ENCODE measurements around the gene F12. TPM values are rescaled to one million over a fixed set of nuclear protein-coding genes. Genes with fewer than 3 reads are reported as not detected.

Gene F12
- 0.81 TPM in 1 of 2 replicates, not detected in the other for total RNA-seq (2021)
- not detected for Bru-seq, nascent RNA
- not detected for BruChase-seq, experiment 1, labeled RNA remaining after a 2-hour chase
- percentile 13 among the genes with signal in this experiment for BruChase-seq, experiment 2, labeled RNA remaining after a 6-hour chase
- long read RNA-seq: 0 reads

DNA sequence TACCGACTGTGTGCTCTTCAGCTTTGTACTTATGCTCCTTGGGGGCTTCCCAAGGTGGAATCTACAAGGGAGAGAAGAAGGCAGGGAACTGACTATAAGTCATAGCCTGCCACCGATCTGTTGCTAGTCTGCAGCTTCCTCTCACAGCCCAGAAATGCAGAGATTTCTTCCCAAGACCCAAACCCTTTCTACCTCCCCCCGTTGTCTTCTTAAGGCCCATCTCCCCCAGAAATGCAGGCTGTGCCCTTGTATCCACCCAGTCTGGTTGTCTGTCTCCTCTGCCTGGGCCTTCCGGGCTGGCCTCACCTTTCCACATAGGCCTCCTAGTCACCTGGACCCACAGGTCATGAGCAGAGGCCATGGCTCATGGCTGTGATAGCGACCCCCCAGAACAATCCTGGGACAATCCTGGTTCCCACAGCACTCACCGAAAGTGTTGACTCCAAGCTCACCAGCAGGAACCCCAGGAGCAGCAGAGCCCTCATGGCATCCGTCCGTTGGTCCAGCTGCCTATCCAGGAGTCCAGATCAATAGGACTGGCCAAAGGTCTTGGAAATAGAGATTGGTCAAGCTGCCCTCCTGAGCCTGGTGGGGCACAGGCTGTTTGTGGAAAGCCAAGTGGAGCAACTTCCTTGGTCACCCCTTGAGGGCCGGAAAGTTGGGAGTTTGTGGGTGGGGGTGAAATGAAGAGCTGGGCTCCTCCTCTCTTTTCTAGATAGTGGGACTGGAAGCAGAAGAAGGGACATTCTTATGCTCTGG, at the start of gene F12:
Gene F12 (minus strand): TSS at position 522 of the 759 bp plus-strand sequence. CDS start 37 bp downstream, at position 485.
- no peak within 1 kb of the TSS for H3K27ac ChIP-seq (ENCODE audit: low read depth, low read length, poor library complexity, severe bottlenecking)
- peaks cover 3% of the 10 kb centered on the region for H3K4me1 ChIP-seq (ENCODE audit: insufficient read depth, low read length, poor library complexity, severe bottlenecking)
- TF ChIP-seq EZH2 (IDR thresholded peaks at IDR 0.05; ENCODE audit: borderline replicate concordance, low read depth, low read length, poor library complexity, severe bottlenecking): no peak
- TF ChIP-seq, protein P1, sequence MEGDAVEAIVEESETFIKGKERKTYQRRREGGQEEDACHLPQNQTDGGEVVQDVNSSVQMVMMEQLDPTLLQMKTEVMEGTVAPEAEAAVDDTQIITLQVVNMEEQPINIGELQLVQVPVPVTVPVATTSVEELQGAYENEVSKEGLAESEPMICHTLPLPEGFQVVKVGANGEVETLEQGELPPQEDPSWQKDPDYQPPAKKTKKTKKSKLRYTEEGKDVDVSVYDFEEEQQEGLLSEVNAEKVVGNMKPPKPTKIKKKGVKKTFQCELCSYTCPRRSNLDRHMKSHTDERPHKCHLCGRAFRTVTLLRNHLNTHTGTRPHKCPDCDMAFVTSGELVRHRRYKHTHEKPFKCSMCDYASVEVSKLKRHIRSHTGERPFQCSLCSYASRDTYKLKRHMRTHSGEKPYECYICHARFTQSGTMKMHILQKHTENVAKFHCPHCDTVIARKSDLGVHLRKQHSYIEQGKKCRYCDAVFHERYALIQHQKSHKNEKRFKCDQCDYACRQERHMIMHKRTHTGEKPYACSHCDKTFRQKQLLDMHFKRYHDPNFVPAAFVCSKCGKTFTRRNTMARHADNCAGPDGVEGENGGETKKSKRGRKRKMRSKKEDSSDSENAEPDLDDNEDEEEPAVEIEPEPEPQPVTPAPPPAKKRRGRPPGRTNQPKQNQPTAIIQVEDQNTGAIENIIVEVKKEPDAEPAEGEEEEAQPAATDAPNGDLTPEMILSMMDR (conservative IDR thresholded peaks at IDR 0.05; ENCODE audit: low read depth, low read length): no peak
- H3K27me3 ChIP-seq (replicated peaks; ENCODE audit: insufficient read depth, low read depth, low read length, poor library complexity): no peaks in the 10 kb centered on the region
- BruUV-seq (replicated peaks): no TSS peak
- no peaks in the 10 kb centered on the region for H3K9me3 ChIP-seq (ENCODE audit: low read depth, low read length, poor library complexity, severe bottlenecking)
- intact Hi-C loops (cut with micrococcal nuclease; ENCODE audit: unreplicated experiment): no loop called here
- ChIA-PET CTCF (interaction anchor here (0.5 kb wide), 1 partner anchor 30 kb away, joined by 5 read pairs; no protein-coding TSS in a partner anchor), POLR2A (ENCODE audit: low non-redundant PET) (no interaction called here)
- no peak for DNase-seq (ENCODE audit: low spot score)
- no peak within 1 kb of the TSS for H3K4me3 ChIP-seq (ENCODE audit: low read depth, low read length, poor library complexity, severe bottlenecking)
- no peaks in the 10 kb centered on the region for H3K36me3 ChIP-seq (ENCODE audit: insufficient read depth, low read length, poor library complexity, severe bottlenecking)

DNA sequence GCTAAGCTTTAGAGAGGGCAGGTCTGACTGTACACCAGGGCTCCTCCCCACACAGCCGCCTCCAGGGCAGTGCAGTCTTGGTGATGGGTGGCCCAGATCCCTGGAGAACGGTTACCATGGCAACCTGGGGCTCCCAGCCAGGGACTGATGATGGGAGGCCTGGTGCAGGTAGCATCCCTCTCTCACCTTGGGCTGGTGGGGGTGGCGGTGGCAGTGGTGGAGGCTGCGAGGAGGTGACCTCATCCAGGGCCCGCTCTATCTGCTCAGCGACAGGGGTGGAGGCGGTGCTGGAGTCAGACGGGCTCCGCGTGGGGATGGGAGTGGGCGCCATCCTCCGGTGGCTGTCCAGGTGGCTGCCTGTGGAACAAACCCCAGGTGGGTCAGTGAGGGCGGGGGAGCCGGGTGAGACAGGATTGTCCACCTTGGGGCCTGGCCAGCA, 49.6 kb upstream of the F12 start:
- ChIA-PET CTCF (no interaction called here), POLR2A (ENCODE audit: low non-redundant PET) (no interaction called here)
- TF ChIP-seq, protein P1 (conservative IDR thresholded peaks at IDR 0.05; ENCODE audit: low read depth, low read length): no peak
- no peak for TF ChIP-seq EZH2 (IDR thresholded peaks at IDR 0.05; ENCODE audit: borderline replicate concordance, low read depth, low read length, poor library complexity, severe bottlenecking)
- Histone ChIP-seq H3K27ac (ENCODE audit: low read depth, low read length, poor library complexity, severe bottlenecking) (no peak overlapping the region), H3K27me3 (replicated peaks; ENCODE audit: insufficient read depth, low read depth, low read length, poor library complexity) (no peaks in the 10 kb centered on the region), H3K36me3 (ENCODE audit: insufficient read depth, low read length, poor library complexity, severe bottlenecking) (peaks cover 46% of the 10 kb centered on the region), H3K4me1 (ENCODE audit: insufficient read depth, low read length, poor library complexity, severe bottlenecking) (peaks cover 11% of the 10 kb centered on the region), H3K9me3 (ENCODE audit: low read depth, low read length, poor library complexity, severe bottlenecking) (no peaks in the 10 kb centered on the region), H3K4me3 (ENCODE audit: low read depth, low read length, poor library complexity, severe bottlenecking) (no peak overlapping the region)
- BruUV-seq (replicated peaks): no TSS peak
- peak; percentile 37 for DNase-seq (ENCODE audit: low spot score)
- intact Hi-C loops (cut with micrococcal nuclease; ENCODE audit: unreplicated experiment): no loop called here

DNA sequence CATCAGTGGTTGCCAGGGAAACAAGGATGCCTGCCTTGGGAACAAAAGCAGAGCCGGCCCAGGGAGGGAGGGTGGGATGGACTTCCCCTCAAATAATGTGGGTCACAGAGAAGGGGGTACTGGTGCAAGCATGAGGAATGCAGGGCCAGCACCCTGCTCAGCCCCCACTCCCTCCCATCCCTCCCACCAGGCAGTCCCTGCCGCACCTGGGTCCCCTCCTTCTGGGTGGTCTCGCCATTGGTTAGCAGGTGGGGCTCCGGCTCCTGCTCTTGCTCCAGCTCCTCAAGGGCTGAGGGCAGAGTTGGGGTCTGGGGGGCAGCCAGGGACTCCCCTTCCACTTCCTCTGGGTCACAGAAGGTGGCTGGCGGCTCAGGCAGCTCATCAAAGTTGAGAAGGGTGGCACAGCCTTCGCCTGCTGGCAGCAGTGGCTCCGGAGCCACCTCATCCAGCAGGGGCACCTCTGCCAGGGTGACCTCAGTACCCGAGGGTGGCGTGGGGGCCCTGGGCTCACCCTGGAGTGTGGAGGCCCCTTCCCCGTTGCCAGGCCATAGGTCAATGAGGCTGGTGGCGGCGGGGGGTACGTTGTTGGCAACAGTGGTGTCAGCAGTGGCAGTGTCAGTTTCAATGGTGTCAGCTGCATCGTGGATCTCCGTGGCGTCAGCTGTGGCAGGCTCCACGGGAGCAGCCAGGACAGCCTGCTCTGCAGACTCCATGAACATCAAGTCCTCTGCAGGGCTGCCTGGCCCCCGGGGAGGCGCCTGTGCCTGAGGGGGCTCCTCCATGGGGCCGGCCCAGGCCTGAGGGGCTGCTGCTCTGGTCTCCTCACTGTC, 48.7 kb upstream of the F12 start:
- TF ChIP-seq EZH2 (IDR thresholded peaks at IDR 0.05; ENCODE audit: borderline replicate concordance, low read depth, low read length, poor library complexity, severe bottlenecking): no peak
- TF ChIP-seq, protein P1 (conservative IDR thresholded peaks at IDR 0.05; ENCODE audit: low read depth, low read length): no peak
- Histone ChIP-seq H3K27ac (ENCODE audit: low read depth, low read length, poor library complexity, severe bottlenecking) (no peak overlapping the region), H3K36me3 (ENCODE audit: insufficient read depth, low read length, poor library complexity, severe bottlenecking) (peaks cover 39% of the 10 kb centered on the region), H3K4me3 (ENCODE audit: low read depth, low read length, poor library complexity, severe bottlenecking) (no peak overlapping the region), H3K9me3 (ENCODE audit: low read depth, low read length, poor library complexity, severe bottlenecking) (no peaks in the 10 kb centered on the region), H3K4me1 (ENCODE audit: insufficient read depth, low read length, poor library complexity, severe bottlenecking) (peaks cover 13% of the 10 kb centered on the region), H3K27me3 (replicated peaks; ENCODE audit: insufficient read depth, low read depth, low read length, poor library complexity) (no peaks in the 10 kb centered on the region)
- ChIA-PET POLR2A (ENCODE audit: low non-redundant PET) (interaction anchor here (0.5 kb wide), 1 partner anchor 23 kb away, joined by 5 read pairs; no protein-coding TSS in a partner anchor), CTCF (interaction anchor here (0.6 to 1.4 kb wide), 3 partner anchors 53 to 344 kb away, joined by 3 to 5 read pairs (median 5); no protein-coding TSS in a partner anchor)
- DNase-seq (ENCODE audit: low spot score): no peak
- BruUV-seq (replicated peaks): no TSS peak
- intact Hi-C loops (cut with micrococcal nuclease; ENCODE audit: unreplicated experiment): no loop called here

All from A673 (cell line).